ENCODE measurements around the gene TGM5. TPM values are rescaled to one million over a fixed set of nuclear protein-coding genes. Genes with fewer than 3 reads are reported as not detected.

The TGM5 gene
- total RNA-seq, 2 donors from 2014 or later = not detected

GRCh38 chr15:43287254-43287653, 20.5 kb upstream of the TGM5 start:
- Histone ChIP-seq H3K9me3 (ENCODE audit: control insufficient read depth, low read length) (no peaks in the 10 kb centered on the region), H3K9ac (ENCODE audit: extremely low read depth, low read length, poor library complexity, severe bottlenecking) (no peak overlapping the region), H3K27ac (ENCODE audit: low read depth, low read length) (no peak overlapping the region), H3K36me3 (ENCODE audit: control insufficient read depth, insufficient read depth, low read length) (no peaks in the 10 kb centered on the region), H3K27me3 (ENCODE audit: control insufficient read depth, insufficient read depth, low read length, poor library complexity, severe bottlenecking) (peaks cover 4% of the 10 kb centered on the region), H3K4me3 (ENCODE audit: low read length) (no peak overlapping the region), H3K4me1 (ENCODE audit: control insufficient read depth, insufficient read depth, low read length) (no peaks in the 10 kb centered on the region)
- H3K36me3 Mint-ChIP-seq (ENCODE audit: low read depth) = no peaks in the 10 kb centered on the region
- no peak for DNase-seq
- no peak for TF ChIP-seq CTCF (conservative IDR thresholded peaks at IDR 0.05)
- H3K4me3 Mint-ChIP-seq = no peak overlapping the region
- WGBS, 2 experiments (ENCODE audit: insufficient coverage in 1 of 2, insufficient read length in 1 of 2) = 83% methylated on average over 9 to 15 of the region's 15 CpGs
- H3K27me3 Mint-ChIP-seq (ENCODE audit: insufficient read depth) = peaks cover 9% of the 10 kb centered on the region
- no peak overlapping the region for H3K27ac Mint-ChIP-seq
- no peaks in the 10 kb centered on the region for H3K4me1 Mint-ChIP-seq
- H3K9me3 Mint-ChIP-seq = no peaks in the 10 kb centered on the region

- Histone ChIP-seq H3K27me3 (ENCODE audit: control insufficient read depth, insufficient read depth, low read length, poor library complexity, severe bottlenecking) (peaks cover 4% of the 10 kb centered on the region), H3K4me1 (ENCODE audit: control insufficient read depth, insufficient read depth, low read length) (no peaks in the 10 kb centered on the region), H3K9me3 (ENCODE audit: control insufficient read depth, low read length) (no peaks in the 10 kb centered on the region), H3K27ac (ENCODE audit: low read depth, low read length) (no peak overlapping the region), H3K9ac (ENCODE audit: extremely low read depth, low read length, poor library complexity, severe bottlenecking) (no peak overlapping the region), H3K36me3 (ENCODE audit: control insufficient read depth, insufficient read depth, low read length) (no peaks in the 10 kb centered on the region), H3K4me3 (ENCODE audit: low read length) (no peak overlapping the region)
- DNase-seq = no peak
- TF ChIP-seq CTCF (conservative IDR thresholded peaks at IDR 0.05) = no peak
- H3K36me3 Mint-ChIP-seq (ENCODE audit: low read depth) = no peaks in the 10 kb centered on the region
- no peaks in the 10 kb centered on the region for H3K9me3 Mint-ChIP-seq
- H3K27me3 Mint-ChIP-seq (ENCODE audit: insufficient read depth) = peaks cover 7% of the 10 kb centered on the region
- 36 to 67% methylated on average over 2 to 6 of the region's 7 CpGs for WGBS, 2 experiments (ENCODE audit: insufficient coverage in 1 of 2, insufficient read length in 1 of 2)
- H3K4me1 Mint-ChIP-seq = no peaks in the 10 kb centered on the region
- no peak overlapping the region for H3K4me3 Mint-ChIP-seq
- H3K27ac Mint-ChIP-seq = no peak overlapping the region
Observed at GRCh38 chr15:43286074-43286473, 19.3 kb upstream of the TGM5 start.

- H3K27ac Mint-ChIP-seq = no peak overlapping the region
- no peak overlapping the region for H3K4me3 Mint-ChIP-seq
Observed at GRCh38 chr15:43285609-43286037, 18.9 kb upstream of the TGM5 start.

More at GRCh38 chr15:43285609-43286037, 18.9 kb upstream of the TGM5 start:
- Histone ChIP-seq H3K4me3 (ENCODE audit: low read length) (no peak overlapping the region), H3K4me1 (ENCODE audit: control insufficient read depth, insufficient read depth, low read length) (no peaks in the 10 kb centered on the region), H3K36me3 (ENCODE audit: control insufficient read depth, insufficient read depth, low read length) (no peaks in the 10 kb centered on the region), H3K27ac (ENCODE audit: low read depth, low read length) (no peak overlapping the region), H3K27me3 (ENCODE audit: control insufficient read depth, insufficient read depth, low read length, poor library complexity, severe bottlenecking) (peaks cover 4% of the 10 kb centered on the region), H3K9me3 (ENCODE audit: control insufficient read depth, low read length) (no peaks in the 10 kb centered on the region), H3K9ac (ENCODE audit: extremely low read depth, low read length, poor library complexity, severe bottlenecking) (no peak overlapping the region)
- Mint-ChIP-seq H3K4me1 (no peaks in the 10 kb centered on the region), H3K9me3 (no peaks in the 10 kb centered on the region), H3K36me3 (ENCODE audit: low read depth) (no peaks in the 10 kb centered on the region), H3K27me3 (ENCODE audit: insufficient read depth) (peaks cover 5% of the 10 kb centered on the region)
- TF ChIP-seq CTCF (conservative IDR thresholded peaks at IDR 0.05) = peak; percentile 91
- DNase-seq = peak; percentile 79
- WGBS, 2 experiments (ENCODE audit: insufficient coverage in 1 of 2, insufficient read length in 1 of 2) = 17% methylated on average over 1 to 4 of the region's 4 CpGs

All from endodermal cell (in vitro differentiated cells).